Panc1 (cell line): ENCODE results near the gene RPL7A. TPM values are rescaled to one million over a fixed set of nuclear protein-coding genes. Genes with fewer than 3 reads are reported as not detected.

Experiments
- ATAC-seq: fragments of 200-7000 bp; cut with Tn5 transposase; 2 replicates; pipeline ENCODE4 v1.9.1; 2020; ENCODE audit warnings: mild to moderate bottlenecking, moderate library complexity
- BruUV-seq: library from RNA; stranded (reverse); fragments of 400-500 nt; replicated peaks from 2 replicates; lab custom pipeline; 2021; lab: Mats Ljungman, UMichigan
- CTCF ChIA-PET: fragments of 300-600 bp; sonication (Branson Sonifier 250); formaldehyde crosslinking; loops from one replicate; lab custom pipeline; 2022; ENCODE audit warnings: antibody characterized with exemption; lab: Charles Lee
- POLR2A ChIA-PET: fragments of 300-600 bp; sonication (Branson Sonifier 250); formaldehyde crosslinking; loops from one replicate; lab custom pipeline; 2022; ENCODE audit warnings: antibody characterized with exemption; lab: Charles Lee
- DNase-seq: peaks from one replicate; pipeline ENCODE4 v3.0.0-alpha.2; 2010; ENCODE audit warnings: low read depth, low spot score
- H3K27ac ChIP-seq: 2 replicates; pipeline ENCODE4 v1.5.1; 2011; ENCODE audit warnings: mild to moderate bottlenecking, low read length, inconsistent platforms
- H3K27me3 ChIP-seq: fragments of 200-500 bp; sonication (Bioruptor generic); 2 replicates; pipeline ENCODE4 v1.6.0; 2014; ENCODE audit warnings: low read length, inconsistent platforms; ENCODE audit not compliant: control insufficient read depth, insufficient read depth
- H3K36me3 ChIP-seq: fragments of 200-500 bp; sonication (Bioruptor generic); 2 replicates; pipeline ENCODE4 v1.5.1; 2014; ENCODE audit warnings: inconsistent platforms, mild to moderate bottlenecking, low read length, moderate library complexity; ENCODE audit not compliant: control insufficient read depth, insufficient read depth
- H3K4me1 ChIP-seq: 2 replicates; pipeline ENCODE4 v1.5.1; 2011; ENCODE audit warnings: inconsistent platforms, mild to moderate bottlenecking, low read length, moderate library complexity; ENCODE audit not compliant: control insufficient read depth, insufficient read depth
- H3K4me3 ChIP-seq, 2 experiments: 2 replicates each; pipeline ENCODE4 v1.5.1; 2011 to 2012; ENCODE audit warnings: low read depth in 2 of 2, low read length in 2 of 2, mild to moderate bottlenecking in 2 of 2, inconsistent platforms in 1 of 2, moderate library complexity in 1 of 2
- H3K9me3 ChIP-seq: fragments of 200-500 bp; sonication (Bioruptor generic); 2 replicates; pipeline ENCODE4 v1.5.1; 2014; ENCODE audit warnings: low read depth, mild to moderate bottlenecking, inconsistent platforms, low read length, moderate library complexity; ENCODE audit not compliant: control insufficient read depth, insufficient read depth
- POLR2AphosphoS5 ChIP-seq: IDR thresholded peaks from 2 replicates; pipeline ENCODE4 v1.6.1; 2012; ENCODE audit warnings: mild to moderate bottlenecking, low read depth, low read length, moderate library complexity
- SIN3A ChIP-seq: IDR thresholded peaks from 2 replicates; pipeline ENCODE4 v1.6.1; 2012; ENCODE audit warnings: low read depth, mild to moderate bottlenecking, low read length, moderate library complexity, borderline replicate concordance; ENCODE audit not compliant: insufficient read depth
- TCF7L2 ChIP-seq: IDR thresholded peaks from 2 replicates; pipeline ENCODE4 v1.6.1; 2011; ENCODE audit warnings: mild to moderate bottlenecking, low read depth, low read length, inconsistent platforms
- in situ Hi-C: cut with HindIII; loops from 2 replicates; pipeline ENCODE4 v1.10.0; 2016; ENCODE audit warnings: low sequenced_read_pairs, low pct_unique_long_range_greater_than_20kb
- intact Hi-C: fragments of 100-400 bp; cut with micrococcal nuclease; formaldehyde crosslinking; loops from one replicate; pipeline ENCODE4 v1.10.0; 2022; ENCODE audit not compliant: unreplicated experiment
- total RNA-seq: library from RNA; stranded (reverse); gene quantifications from one replicate; pipeline ENCODE4 v1.2.1, GENCODE V29; 2021; ENCODE audit not compliant: unreplicated experiment
- TF ChIP-seq, protein P1 (sequence below): fragments of 450-650 bp; IDR thresholded peaks from 2 replicates; pipeline ENCODE4 v1.5.1; 2017; ENCODE audit warnings: mild to moderate bottlenecking
- TF ChIP-seq, protein P2 (sequence below), 2 experiments: IDR thresholded peaks; 2 replicates each; pipeline ENCODE4 v1.6.1; 2011 to 2012; ENCODE audit warnings: low read depth in 2 of 2, control low read depth in 1 of 2, low read length in 1 of 2, mild to moderate bottlenecking in 1 of 2, moderate library complexity in 1 of 2; ENCODE audit not compliant: insufficient read depth in 1 of 2

The RPL7A gene
- total RNA-seq, 1 experiment from 2014 or later: 1,104 TPM

DNA sequence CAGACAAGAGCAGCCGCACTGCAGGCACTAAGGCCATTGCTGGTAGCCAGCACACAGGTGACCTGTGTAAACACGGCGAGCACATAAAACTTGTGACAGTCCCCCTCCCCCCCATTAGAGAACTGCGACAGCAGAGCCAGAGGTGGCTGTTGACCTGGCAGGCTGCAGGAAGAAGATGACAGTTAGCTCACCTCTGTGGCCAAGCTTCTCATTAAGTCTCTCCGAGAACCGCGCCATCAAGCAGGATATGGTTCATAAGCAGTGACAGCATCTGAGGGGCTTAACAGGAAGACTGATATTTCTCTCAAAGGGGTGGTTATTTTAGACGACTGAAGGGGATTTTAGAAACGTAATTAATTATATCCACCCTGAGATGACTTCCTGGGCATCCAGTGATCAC is 22.7 kb downstream of the RPL7A start:
- ChIA-PET POLR2A (interaction anchor here (0.7 kb wide), 1 partner anchor 15 kb away, joined by 4 read pairs; no protein-coding TSS in a partner anchor), CTCF (no interaction called here)
- Histone ChIP-seq H3K27ac (no peak overlapping the region), H3K36me3 (peaks cover 9% of the 10 kb centered on the region; the same call in 1 of the 2 replicates), H3K9me3 (no peaks in the 10 kb centered on the region), H3K4me3 (no peak overlapping the region), H3K27me3 (no peaks in the 10 kb centered on the region), H3K4me1 (peaks cover 18% of the 10 kb centered on the region)
- no TSS peak for BruUV-seq
- in situ Hi-C loops: no loop called here
- intact Hi-C loops: no loop called here
- DNase-seq: no peak
- ATAC-seq: no peak
- TF ChIP-seq TCF7L2 (no peak), POLR2AphosphoS5 (no peak), SIN3A (no peak)
- TF ChIP-seq, protein P1, sequence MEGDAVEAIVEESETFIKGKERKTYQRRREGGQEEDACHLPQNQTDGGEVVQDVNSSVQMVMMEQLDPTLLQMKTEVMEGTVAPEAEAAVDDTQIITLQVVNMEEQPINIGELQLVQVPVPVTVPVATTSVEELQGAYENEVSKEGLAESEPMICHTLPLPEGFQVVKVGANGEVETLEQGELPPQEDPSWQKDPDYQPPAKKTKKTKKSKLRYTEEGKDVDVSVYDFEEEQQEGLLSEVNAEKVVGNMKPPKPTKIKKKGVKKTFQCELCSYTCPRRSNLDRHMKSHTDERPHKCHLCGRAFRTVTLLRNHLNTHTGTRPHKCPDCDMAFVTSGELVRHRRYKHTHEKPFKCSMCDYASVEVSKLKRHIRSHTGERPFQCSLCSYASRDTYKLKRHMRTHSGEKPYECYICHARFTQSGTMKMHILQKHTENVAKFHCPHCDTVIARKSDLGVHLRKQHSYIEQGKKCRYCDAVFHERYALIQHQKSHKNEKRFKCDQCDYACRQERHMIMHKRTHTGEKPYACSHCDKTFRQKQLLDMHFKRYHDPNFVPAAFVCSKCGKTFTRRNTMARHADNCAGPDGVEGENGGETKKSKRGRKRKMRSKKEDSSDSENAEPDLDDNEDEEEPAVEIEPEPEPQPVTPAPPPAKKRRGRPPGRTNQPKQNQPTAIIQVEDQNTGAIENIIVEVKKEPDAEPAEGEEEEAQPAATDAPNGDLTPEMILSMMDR: no peak
- TF ChIP-seq, protein P2, sequence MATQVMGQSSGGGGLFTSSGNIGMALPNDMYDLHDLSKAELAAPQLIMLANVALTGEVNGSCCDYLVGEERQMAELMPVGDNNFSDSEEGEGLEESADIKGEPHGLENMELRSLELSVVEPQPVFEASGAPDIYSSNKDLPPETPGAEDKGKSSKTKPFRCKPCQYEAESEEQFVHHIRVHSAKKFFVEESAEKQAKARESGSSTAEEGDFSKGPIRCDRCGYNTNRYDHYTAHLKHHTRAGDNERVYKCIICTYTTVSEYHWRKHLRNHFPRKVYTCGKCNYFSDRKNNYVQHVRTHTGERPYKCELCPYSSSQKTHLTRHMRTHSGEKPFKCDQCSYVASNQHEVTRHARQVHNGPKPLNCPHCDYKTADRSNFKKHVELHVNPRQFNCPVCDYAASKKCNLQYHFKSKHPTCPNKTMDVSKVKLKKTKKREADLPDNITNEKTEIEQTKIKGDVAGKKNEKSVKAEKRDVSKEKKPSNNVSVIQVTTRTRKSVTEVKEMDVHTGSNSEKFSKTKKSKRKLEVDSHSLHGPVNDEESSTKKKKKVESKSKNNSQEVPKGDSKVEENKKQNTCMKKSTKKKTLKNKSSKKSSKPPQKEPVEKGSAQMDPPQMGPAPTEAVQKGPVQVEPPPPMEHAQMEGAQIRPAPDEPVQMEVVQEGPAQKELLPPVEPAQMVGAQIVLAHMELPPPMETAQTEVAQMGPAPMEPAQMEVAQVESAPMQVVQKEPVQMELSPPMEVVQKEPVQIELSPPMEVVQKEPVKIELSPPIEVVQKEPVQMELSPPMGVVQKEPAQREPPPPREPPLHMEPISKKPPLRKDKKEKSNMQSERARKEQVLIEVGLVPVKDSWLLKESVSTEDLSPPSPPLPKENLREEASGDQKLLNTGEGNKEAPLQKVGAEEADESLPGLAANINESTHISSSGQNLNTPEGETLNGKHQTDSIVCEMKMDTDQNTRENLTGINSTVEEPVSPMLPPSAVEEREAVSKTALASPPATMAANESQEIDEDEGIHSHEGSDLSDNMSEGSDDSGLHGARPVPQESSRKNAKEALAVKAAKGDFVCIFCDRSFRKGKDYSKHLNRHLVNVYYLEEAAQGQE (IDR thresholded peaks at IDR 0.05; ENCODE audit: insufficient read depth in 1 of 2, low read depth in 2 of 2, low read length in 1 of 2): no peak

DNA sequence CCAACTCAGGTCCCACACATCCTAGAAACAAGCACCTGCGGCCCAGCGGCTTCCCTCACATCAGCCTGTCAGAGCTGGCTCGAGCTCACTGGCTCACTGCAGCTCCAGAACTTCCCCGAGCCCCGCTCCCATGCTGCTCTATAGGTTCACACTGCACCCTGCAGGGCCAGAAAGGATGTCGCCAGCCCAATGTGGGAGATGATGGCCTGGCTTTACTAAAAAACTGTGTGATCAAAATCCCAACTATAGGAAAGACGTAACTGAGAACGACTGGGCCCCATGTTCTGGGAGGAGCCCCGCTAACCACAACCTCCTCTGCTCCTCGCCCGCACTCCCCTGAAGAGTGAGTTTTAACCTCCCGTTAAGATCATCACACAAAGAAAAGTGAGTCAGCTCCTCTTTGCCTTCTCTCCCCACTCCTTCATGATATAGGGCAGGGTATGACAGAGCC is 23.3 kb downstream of the RPL7A start:
- in situ Hi-C loops: no loop called here
- DNase-seq (no peak), ATAC-seq (no peak)
- POLR2A ChIA-PET: interaction anchor here (0.7 kb wide), 1 partner anchor 16 kb away, joined by 4 read pairs; no protein-coding TSS in a partner anchor
- Histone ChIP-seq H3K4me3 (no peak overlapping the region), H3K27ac (no peak overlapping the region), H3K36me3 (peaks cover 5% of the 10 kb centered on the region; the same call in 1 of the 2 replicates), H3K9me3 (no peaks in the 10 kb centered on the region), H3K27me3 (no peaks in the 10 kb centered on the region), H3K4me1 (peaks cover 18% of the 10 kb centered on the region)
- TF ChIP-seq TCF7L2: no peak
- TF ChIP-seq, protein P1: no peak
- TF ChIP-seq SIN3A: no peak
- no peak for TF ChIP-seq POLR2AphosphoS5
- TF ChIP-seq, protein P2 (IDR thresholded peaks at IDR 0.05; ENCODE audit: insufficient read depth in 1 of 2, low read depth in 2 of 2, low read length in 1 of 2): no peak
- no TSS peak for BruUV-seq
- intact Hi-C loops: no loop called here
- CTCF ChIA-PET: no interaction called here
